Stimulated activated CD8-positive, alpha-beta memory T cell treated with anti-CD3 and anti-CD28 coated beads, Interleukin-15, amount 100 ng/mL, for 4 hours (primary cell): ENCODE data around the gene ELL.
A peak's percentile ranks its signal among the peaks of the same experiment; 100 is the strongest.

Experiments used
- DNase-seq, 2 donors: peaks; one replicate each; pipeline ENCODE4 v3.0.0-alpha.2; 2020; ENCODE audit warnings: low read depth in 2 of 2

ELL gene

GRCh38 chr19:18433735-18434398 is 88.0 kb downstream of the ELL start:
- DNase-seq, result no peak

- no peak for DNase-seq
Observed at GRCh38 chr19:18433015-18433691, 88.7 kb downstream of the ELL start.

- DNase-seq, result no peak
Observed at GRCh38 chr19:18432275-18433014, 89.4 kb downstream of the ELL start.

- DNase-seq, result no peak
Observed at GRCh38 chr19:18431351-18432197, 90.3 kb downstream of the ELL start.

- no peak for DNase-seq
Observed at GRCh38 chr19:18430417-18431144, 91.3 kb downstream of the ELL start.

GRCh38 chr19:18429717-18430416 is 92.0 kb downstream of the ELL start:
- no peak for DNase-seq

GRCh38 chr19:18428787-18429674 is 92.8 kb downstream of the ELL start:
- peak; percentile 59 to 67 for DNase-seq

DNA sequence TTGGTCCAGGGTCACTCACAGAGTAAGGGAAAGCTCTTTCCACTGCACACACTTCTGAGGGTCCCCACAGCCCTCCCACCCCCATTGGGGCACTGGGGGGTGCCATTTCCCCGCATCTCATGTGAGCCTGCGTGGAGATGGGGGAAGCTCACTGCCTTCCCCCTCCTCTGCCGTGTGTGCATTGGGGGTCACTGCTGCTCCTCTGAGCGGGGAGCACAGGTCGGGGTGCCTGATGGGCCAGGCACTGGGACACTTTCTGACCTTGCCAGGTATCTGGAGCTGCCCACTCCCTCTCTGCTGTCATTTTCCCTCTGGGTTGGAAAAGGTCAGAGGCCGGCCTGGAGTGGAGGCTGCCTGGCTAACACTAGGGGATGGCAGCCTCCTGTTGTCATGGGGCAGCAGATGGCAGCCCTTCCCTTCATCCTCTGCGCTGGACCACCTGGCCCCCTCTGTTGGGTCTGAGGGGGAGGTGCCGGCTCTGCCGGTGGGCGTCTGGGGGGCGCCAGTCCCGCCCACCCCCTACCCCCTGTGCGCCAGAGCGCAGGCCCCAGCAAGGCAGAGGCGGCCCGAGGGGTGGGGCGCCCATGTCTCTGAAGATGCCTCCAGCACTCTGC is 93.6 kb downstream of the ELL start:
- DNase-seq, result no peak

DNA sequence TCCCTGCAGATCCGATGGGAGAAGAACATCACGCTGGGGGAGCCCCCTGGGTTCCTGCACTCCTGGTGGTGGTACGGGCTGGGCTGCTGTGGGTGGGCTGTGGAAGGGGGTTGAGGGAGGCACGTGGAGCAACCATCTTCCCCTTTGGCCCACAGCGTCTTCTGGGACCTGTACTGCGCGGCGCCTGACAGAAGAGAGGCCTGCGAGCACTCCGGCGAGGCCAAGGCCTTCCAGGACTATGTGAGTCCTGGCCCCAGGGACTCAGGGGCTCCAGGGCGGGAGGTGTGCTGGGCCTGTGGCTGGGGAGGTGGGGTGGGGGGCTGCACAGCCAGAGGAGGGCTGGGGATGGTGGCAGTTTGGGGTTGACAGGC is 94.1 kb downstream of the ELL start:
- DNase-seq, result no peak

DNA sequence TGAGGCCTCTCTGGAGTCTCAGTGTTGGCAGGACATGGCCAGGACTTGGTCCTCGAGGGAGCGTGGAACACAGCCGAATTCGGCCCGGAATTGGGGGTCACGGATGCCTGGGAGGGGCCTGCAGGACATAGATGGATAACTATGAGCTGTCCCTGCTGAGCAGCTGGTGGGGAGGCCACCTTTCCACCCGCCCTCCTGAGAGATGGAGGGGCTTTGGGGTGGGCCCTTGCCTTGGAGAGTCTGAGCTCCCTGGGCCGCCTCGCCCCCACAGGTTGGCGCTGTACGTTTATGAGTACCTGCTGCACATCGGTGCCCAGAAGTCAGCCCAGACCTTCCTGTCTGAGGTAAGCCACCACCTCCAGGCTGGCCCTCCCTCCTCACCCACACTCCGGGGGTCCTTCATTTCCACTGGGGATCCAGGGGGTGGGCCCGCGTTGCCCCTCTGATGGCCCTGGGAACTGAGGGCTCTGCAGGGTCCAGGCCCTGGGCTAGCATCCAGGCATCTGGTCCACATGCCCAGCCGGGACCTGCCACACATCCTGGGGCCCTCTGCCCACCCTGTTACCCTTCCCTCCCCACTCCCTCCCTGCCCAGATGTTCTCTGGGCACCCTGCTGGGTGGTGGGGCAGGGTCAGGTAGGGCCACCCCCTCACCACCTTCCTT is 94.7 kb downstream of the ELL start:
- no peak for DNase-seq

- DNase-seq, result no peak
Observed at GRCh38 chr19:18426416-18426767, 95.5 kb downstream of the ELL start.

DNA sequence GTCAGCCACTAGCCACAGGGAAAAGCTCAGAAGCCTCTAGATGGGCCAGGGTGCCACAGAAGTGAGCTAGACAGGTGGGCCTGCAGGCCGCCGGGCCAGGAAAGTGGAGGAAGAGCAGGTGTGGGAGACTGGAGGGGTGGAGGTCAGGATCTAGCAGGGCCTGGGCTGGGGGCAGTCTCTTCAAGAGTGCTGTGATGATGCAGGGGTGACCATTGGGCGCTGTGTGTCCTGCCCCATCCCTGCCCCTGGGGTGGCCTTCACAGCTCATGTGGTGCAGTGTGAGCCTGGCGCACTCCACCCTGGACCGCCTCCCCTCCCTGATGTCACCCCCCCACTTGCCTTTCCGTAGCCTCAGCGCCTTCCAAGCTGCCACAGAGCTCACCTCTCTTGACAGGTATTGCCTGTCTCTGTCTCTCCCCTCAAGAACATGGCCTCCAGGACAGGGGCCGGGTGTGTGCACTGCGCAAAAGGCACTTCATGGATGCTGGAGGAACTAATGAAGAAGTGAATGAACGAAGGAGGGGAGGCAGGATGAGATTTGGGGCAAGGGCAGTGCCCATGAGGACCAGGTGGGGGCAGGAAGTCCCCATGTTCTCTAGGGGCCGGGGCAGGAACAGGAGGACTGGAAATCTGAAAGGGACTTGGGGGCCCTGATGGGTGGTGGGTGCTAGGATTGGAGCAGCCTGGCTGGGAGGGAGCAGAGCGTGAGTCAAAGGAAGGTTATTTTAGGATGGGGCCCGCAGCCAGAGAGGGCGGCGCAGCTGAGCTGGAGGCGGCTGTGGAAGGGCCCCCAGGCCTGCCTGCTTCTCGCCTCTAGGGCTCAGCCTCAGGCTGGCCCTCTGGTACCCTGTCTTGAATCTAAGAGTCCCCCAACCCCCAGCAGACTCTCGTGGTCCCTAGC is 96.1 kb downstream of the ELL start:
- no peak for DNase-seq

- DNase-seq, result no peak
Observed at GRCh38 chr19:18424890-18425514, 96.9 kb downstream of the ELL start.

GRCh38 chr19:18424122-18424889 is 97.6 kb downstream of the ELL start:
- DNase-seq, result no peak

DNA sequence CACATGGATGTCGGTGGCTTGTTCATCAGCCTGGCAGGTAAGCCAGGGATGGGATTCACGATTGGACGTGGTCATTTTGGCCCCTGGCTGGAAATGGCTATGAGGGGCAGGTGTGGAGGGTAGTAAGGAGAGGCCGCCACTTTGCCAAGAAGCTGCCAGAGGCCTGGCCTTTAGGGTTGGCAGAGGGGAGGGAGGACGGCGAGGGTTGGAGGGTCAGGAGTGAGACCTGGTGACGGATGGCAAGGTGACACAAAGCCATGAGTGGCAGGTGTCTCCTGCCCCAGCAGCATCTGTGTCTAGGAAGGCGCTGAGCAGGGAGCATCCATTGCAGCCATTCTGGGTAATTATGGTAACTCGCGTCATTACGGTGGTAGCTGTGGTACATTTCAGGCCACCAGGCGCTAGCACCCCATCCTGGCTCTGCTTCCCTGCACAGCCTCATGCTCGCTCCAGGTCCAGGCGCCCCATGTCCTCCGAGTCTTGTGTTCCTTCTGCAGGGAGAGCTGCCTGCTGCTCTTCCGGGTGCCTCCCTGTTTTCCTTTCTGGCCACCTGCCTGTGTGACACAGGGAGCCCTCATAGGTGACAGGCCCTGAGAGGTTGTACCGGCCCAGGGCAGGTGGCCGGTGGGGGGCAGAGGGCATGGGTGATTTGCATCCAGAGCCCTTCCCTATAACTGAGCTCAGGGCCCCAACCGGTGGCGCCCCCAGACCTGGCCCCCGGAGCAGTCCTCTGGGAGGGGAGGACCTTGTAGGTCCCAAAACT is 98.4 kb downstream of the ELL start:
- no peak for DNase-seq
